Neural cell (in vitro differentiated cells): Measurements from ENCODE around the gene RGS10. TPM values are rescaled to one million over a fixed set of nuclear protein-coding genes. Genes with fewer than 3 reads are reported as not detected.

Experiments
- H2AFZ ChIP-seq: fragments of 200-600, 300-800 bp; sonication (generic), shearing (Covaris generic); 2 replicates; pipeline ENCODE4 v1.6.0; 2014; ENCODE audit warnings: low read depth, mild to moderate bottlenecking, antibody characterized with exemption, low read length, moderate library complexity
- H3F3A ChIP-seq: fragments of 200-600 bp; shearing (Covaris generic); 2 replicates; pipeline ENCODE4 v1.6.1; 2016; ENCODE audit warnings: mild to moderate bottlenecking, moderate library complexity, mixed read lengths, antibody characterized with exemption, low read length; ENCODE audit not compliant: insufficient read depth, poor library complexity, severe bottlenecking
- H3K27ac ChIP-seq: fragments of 200-600, 300-800 bp; sonication (generic), shearing (Covaris generic); 2 replicates; pipeline ENCODE4 v1.5.1; 2014; ENCODE audit warnings: mild to moderate bottlenecking, low read length, moderate library complexity
- H3K27me3 ChIP-seq: fragments of 300-800, 200-600 bp; sonication (generic), shearing (Covaris generic); 2 replicates; pipeline ENCODE4 v1.6.0; 2014; ENCODE audit warnings: mild to moderate bottlenecking, low read depth, low read length, moderate library complexity; ENCODE audit not compliant: insufficient read depth
- H3K36me3 ChIP-seq: fragments of 300-800, 200-600 bp; sonication (generic), shearing (Covaris generic); 2 replicates; pipeline ENCODE4 v1.5.1; 2014; ENCODE audit warnings: mild to moderate bottlenecking, antibody characterized with exemption, low read length, moderate library complexity; ENCODE audit not compliant: insufficient read depth
- H3K4me2 ChIP-seq: fragments of 300-800, 200-600 bp; sonication (generic), shearing (Covaris generic); 2 replicates; pipeline ENCODE4 v1.6.0; 2014; ENCODE audit warnings: mild to moderate bottlenecking, low read length
- H3K4me3 ChIP-seq: fragments of 300-800, 200-600 bp; sonication (generic), shearing (Covaris generic); 2 replicates; pipeline ENCODE4 v1.5.1; 2014; ENCODE audit warnings: mild to moderate bottlenecking, low read length, moderate library complexity
- H3K79me2 ChIP-seq: fragments of 200-600 bp; shearing (Covaris generic); replicated peaks from 2 replicates; pipeline ENCODE4 v1.6.0; 2014; ENCODE audit warnings: mild to moderate bottlenecking, low read length, moderate library complexity; ENCODE audit not compliant: insufficient read depth
- H3K9ac ChIP-seq: fragments of 300-800, 200-600 bp; sonication (generic), shearing (Covaris generic); 2 replicates; pipeline ENCODE4 v1.6.1; 2016; ENCODE audit warnings: mild to moderate bottlenecking, low read length, mixed read lengths
- H3K9me2 ChIP-seq: fragments of 200-600 bp; shearing (Covaris generic); 2 replicates; pipeline ENCODE4 v1.6.1; 2016; ENCODE audit warnings: mild to moderate bottlenecking, low read length, mixed read lengths; ENCODE audit not compliant: insufficient read depth
- H3K9me3 ChIP-seq: fragments of 200-600, 300-800 bp; sonication (generic), shearing (Covaris generic); 2 replicates; pipeline ENCODE4 v1.6.1; 2016; ENCODE audit warnings: mild to moderate bottlenecking, mixed run types, low read length, moderate library complexity, mixed read lengths
- H4K20me1 ChIP-seq: fragments of 200-600 bp; shearing (Covaris generic); 2 replicates; pipeline ENCODE4 v1.6.1; 2016; ENCODE audit warnings: mild to moderate bottlenecking, mixed run types; ENCODE audit not compliant: insufficient read depth
- CTCF ChIP-seq: fragments of 450-650 bp; IDR thresholded peaks from 2 replicates; pipeline ENCODE4 v1.5.1; 2014; ENCODE audit warnings: antibody characterized with exemption, mild to moderate bottlenecking, moderate library complexity; ENCODE audit not compliant: poor library complexity, severe bottlenecking
- EP300 ChIP-seq: fragments of 450-650 bp; conservative IDR thresholded peaks from 2 replicates; pipeline ENCODE4 v1.6.1; 2014; ENCODE audit warnings: antibody characterized with exemption, mild to moderate bottlenecking, moderate library complexity; ENCODE audit not compliant: poor library complexity, severe bottlenecking
- EZH2 ChIP-seq: fragments of 200-600, 300-800 bp; shearing (Covaris generic), sonication (generic); IDR thresholded peaks from 2 replicates; pipeline ENCODE4 v1.6.1; 2014; ENCODE audit warnings: antibody characterized with exemption, low read length, borderline replicate concordance, mild to moderate bottlenecking; ENCODE audit not compliant: insufficient read depth, poor library complexity, severe bottlenecking
- MXI1 ChIP-seq: fragments of 450-650 bp; conservative IDR thresholded peaks from 2 replicates; pipeline ENCODE4 v1.6.1; 2014; ENCODE audit warnings: antibody characterized with exemption, mild to moderate bottlenecking; ENCODE audit not compliant: poor library complexity, severe bottlenecking
- POLR2AphosphoS5 ChIP-seq: IDR thresholded peaks from 2 replicates; pipeline ENCODE4 v1.6.1; 2012
- RAD21 ChIP-seq: fragments of 450-650 bp; conservative IDR thresholded peaks from 2 replicates; pipeline ENCODE4 v1.6.1; 2014; ENCODE audit warnings: antibody characterized with exemption, mild to moderate bottlenecking, moderate library complexity
- SMC3 ChIP-seq: fragments of 450-650 bp; conservative IDR thresholded peaks from 2 replicates; pipeline ENCODE4 v1.6.1; 2014; ENCODE audit warnings: antibody characterized with exemption, mild to moderate bottlenecking, moderate library complexity; ENCODE audit not compliant: poor library complexity
- TAF1 ChIP-seq: IDR thresholded peaks from 2 replicates; pipeline ENCODE4 v1.6.1; 2012; ENCODE audit warnings: low read depth
- polyA plus RNA-seq: library from polyadenylated mRNA; depleted of rRNA; stranded (reverse); fragments of >200 nt; gene quantifications from 2 replicates; pipeline ENCODE4 v1.2.3, GENCODE V29; 2014
- TF ChIP-seq, protein P1 (sequence below): IDR thresholded peaks from 2 replicates; pipeline ENCODE4 v1.6.1; 2012; ENCODE audit warnings: borderline replicate concordance

Gene RGS10
- polyA plus RNA-seq, 1 donor from 2014 or later: 2.6 TPM

DNA sequence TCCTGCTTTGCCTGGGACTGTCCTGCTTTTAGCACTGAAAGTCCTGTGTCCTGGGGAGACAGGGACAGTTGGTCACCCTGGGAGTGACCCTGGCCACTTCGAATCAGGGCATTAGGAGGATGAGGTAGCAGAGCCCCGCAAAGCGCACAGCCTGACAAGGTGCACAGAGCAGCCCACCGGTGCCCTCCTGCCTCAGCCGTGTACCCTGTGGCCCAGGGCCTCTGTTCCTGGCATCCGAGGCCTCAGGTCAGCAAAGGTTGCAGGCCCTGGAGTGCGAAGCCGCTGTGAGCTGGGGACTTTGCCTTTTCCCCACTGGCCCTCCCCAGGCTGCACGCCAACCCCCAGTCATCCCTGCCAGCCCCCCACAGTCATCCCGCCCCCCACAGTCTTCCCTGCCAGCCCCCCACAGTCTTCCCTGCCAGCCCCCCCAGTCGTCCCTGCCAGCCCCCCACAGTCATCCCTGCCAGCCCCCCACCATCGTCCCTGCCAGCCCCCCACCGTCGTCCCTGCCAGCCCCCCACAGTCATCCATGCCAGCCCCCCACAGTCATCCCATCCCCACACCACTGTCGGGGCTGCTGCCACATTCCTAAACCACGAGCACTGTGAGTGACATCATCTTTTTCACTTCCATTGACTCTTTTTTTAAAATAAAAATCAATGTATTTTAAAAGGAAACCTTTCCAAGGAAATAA, 91.8 kb downstream of the RGS10 start:
- Histone ChIP-seq H3K36me3 (no peaks in the 10 kb centered on the region), H3K9me2 (no peaks in the 10 kb centered on the region), H3K4me2 (no peak overlapping the region), H3K79me2 (no peaks in the 10 kb centered on the region), H2AFZ (no peak overlapping the region), H3F3A (no peaks in the 10 kb centered on the region), H4K20me1 (no peaks in the 10 kb centered on the region), H3K27ac (no peak overlapping the region), H3K27me3 (no peaks in the 10 kb centered on the region), H3K4me3 (no peak overlapping the region), H3K9ac (no peak overlapping the region), H3K9me3 (no peaks in the 10 kb centered on the region)
- no peak for TF ChIP-seq CTCF
- no peak for TF ChIP-seq EZH2
- TF ChIP-seq MXI1: no peak
- no peak for TF ChIP-seq RAD21
- no peak for TF ChIP-seq EP300
- no peak for TF ChIP-seq TAF1
- no peak for TF ChIP-seq POLR2AphosphoS5
- no peak for TF ChIP-seq SMC3
- TF ChIP-seq, protein P1, sequence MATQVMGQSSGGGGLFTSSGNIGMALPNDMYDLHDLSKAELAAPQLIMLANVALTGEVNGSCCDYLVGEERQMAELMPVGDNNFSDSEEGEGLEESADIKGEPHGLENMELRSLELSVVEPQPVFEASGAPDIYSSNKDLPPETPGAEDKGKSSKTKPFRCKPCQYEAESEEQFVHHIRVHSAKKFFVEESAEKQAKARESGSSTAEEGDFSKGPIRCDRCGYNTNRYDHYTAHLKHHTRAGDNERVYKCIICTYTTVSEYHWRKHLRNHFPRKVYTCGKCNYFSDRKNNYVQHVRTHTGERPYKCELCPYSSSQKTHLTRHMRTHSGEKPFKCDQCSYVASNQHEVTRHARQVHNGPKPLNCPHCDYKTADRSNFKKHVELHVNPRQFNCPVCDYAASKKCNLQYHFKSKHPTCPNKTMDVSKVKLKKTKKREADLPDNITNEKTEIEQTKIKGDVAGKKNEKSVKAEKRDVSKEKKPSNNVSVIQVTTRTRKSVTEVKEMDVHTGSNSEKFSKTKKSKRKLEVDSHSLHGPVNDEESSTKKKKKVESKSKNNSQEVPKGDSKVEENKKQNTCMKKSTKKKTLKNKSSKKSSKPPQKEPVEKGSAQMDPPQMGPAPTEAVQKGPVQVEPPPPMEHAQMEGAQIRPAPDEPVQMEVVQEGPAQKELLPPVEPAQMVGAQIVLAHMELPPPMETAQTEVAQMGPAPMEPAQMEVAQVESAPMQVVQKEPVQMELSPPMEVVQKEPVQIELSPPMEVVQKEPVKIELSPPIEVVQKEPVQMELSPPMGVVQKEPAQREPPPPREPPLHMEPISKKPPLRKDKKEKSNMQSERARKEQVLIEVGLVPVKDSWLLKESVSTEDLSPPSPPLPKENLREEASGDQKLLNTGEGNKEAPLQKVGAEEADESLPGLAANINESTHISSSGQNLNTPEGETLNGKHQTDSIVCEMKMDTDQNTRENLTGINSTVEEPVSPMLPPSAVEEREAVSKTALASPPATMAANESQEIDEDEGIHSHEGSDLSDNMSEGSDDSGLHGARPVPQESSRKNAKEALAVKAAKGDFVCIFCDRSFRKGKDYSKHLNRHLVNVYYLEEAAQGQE: no peak

Other genes with a start within 250 kb of the RGS10 start
- 85.1 and 92.9 TPM in 2 replicates for gene TIAL1, start 54.2 kb upstream of the RGS10 start, polyA plus RNA-seq
- gene BAG3, start 108.7 kb upstream of the RGS10 start, polyA plus RNA-seq: 0.28 and 0.61 TPM in 2 replicates
- 103 and 114 TPM in 2 replicates for gene INPP5F, start 183.3 kb upstream of the RGS10 start, polyA plus RNA-seq